Upper lobe of left lung (tissue), 6 donors: Measurements from ENCODE around the gene GALNT14. TPM values are rescaled to one million over a fixed set of nuclear protein-coding genes. Genes with fewer than 3 reads are reported as not detected.
A peak's percentile ranks its signal among the peaks of the same experiment; 100 is the strongest.

ENCODE experiments used
- ATAC-seq, 2 donors: fragments of 200-7000 bp; cut with Tn5 transposase; one replicate each; pipeline ENCODE4 v1.9.1; 2022; ENCODE audit warnings: mild to moderate bottlenecking in 2 of 2, moderate library complexity in 2 of 2; ENCODE audit not compliant: low FRiP score in 2 of 2
- DNase-seq, 2 donors: peaks; one replicate each; pipeline ENCODE4 v3.0.0-alpha.2; 2019 to 2020
- H3K27ac ChIP-seq, 4 donors: fragments of 200-600 bp; sonication (generic); one replicate each; pipeline ENCODE4 v1.5.1; 2016 to 2019
- H3K27me3 ChIP-seq, 4 donors: fragments of 200-600 bp; sonication (generic); one replicate each; pipeline ENCODE4 v1.5.1; 2017 to 2019
- H3K36me3 ChIP-seq, 4 donors: fragments of 200-600 bp; sonication (generic); one replicate each; pipeline ENCODE4 v1.5.1; 2016 to 2019
- H3K4me1 ChIP-seq, 4 donors: fragments of 200-600 bp; sonication (generic); one replicate each; pipeline ENCODE4 v1.5.1; 2018 to 2019
- H3K4me3 ChIP-seq, 4 donors: fragments of 200-600 bp; sonication (generic); one replicate each; pipeline ENCODE4 v1.5.1; 2017 to 2019; ENCODE audit warnings: mild to moderate bottlenecking in 2 of 4, moderate library complexity in 1 of 4
- H3K9me3 ChIP-seq, 4 donors: fragments of 200-600 bp; sonication (generic); one replicate each; pipeline ENCODE4 v1.5.1; 2018 to 2019
- EP300 ChIP-seq, 4 donors: sonication (generic); formaldehyde crosslinking; IDR thresholded peaks; one replicate each; pipeline ENCODE4 v1.5.1; 2017; ENCODE audit warnings: antibody characterized with exemption in 4 of 4, control low read depth in 2 of 4
- POLR2A ChIP-seq, 4 donors: fragments of 450-650 bp; IDR thresholded peaks; one replicate each; pipeline ENCODE4 v1.5.1; 2016 to 2017; ENCODE audit warnings: antibody characterized with exemption in 4 of 4, mild to moderate bottlenecking in 2 of 4
- POLR2AphosphoS5 ChIP-seq, 2 donors: sonication (generic); formaldehyde crosslinking; IDR thresholded peaks; one replicate each; pipeline ENCODE4 v1.5.1; 2017; ENCODE audit warnings: antibody characterized with exemption in 2 of 2
- WGBS, 2 donors: methylation state at CpG; one replicate each; pipeline ENCODE4 v1.1.5; 2017 to 2018; 5-methylcytosine and 5-hydroxymethylcytosine counted together
- total RNA-seq, 6 donors: library from RNA; depleted of rRNA in 4 of 6; stranded (reverse); fragments of >200 nt in 4 of 6; gene quantifications; one replicate each; pipeline versions ENCODE4 v1.1.0 to v1.2.1, GENCODE V29; 2016 to 2021
- TF ChIP-seq, protein P1 (sequence below), 6 experiments: fragments of 450-650 bp in 4 of 6; fragments of 200-600 bp in 2 of 6; sonication (generic) in 2 of 6; IDR thresholded peaks; one replicate each; pipeline ENCODE4 v1.5.1; 2016 to 2019; ENCODE audit warnings: antibody characterized with exemption in 6 of 6
- donor health status: DM: no; HTN: no; CAD: no; lungs with moderate emphysema.
- donor health status: DM: no; HTN: yes; CAD: no; lungs with severe emphysema.

Gene GALNT14
- total RNA-seq, 6 donors from 2014 or later, result 0.98 to 2.6 (median 1.4) TPM; not detected in 1

DNA sequence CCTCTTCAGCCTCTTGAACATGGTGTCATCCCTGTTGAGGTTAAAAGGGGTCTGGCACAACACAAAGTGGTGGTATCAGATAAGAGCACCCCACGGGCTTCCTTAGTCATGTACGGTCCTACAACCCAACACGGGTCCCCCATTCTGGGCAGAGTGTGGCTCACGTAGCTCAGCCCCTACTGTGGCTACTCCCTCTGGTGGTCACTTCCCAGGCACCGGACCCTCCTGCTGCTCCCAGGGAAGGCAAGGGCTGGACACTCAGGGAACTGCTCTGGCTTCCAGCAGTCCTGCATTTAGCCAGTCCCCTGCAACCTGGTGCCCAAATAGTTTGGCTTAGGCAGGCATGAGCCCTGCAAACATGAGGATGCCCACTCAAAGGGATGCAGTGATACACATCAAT is 58.6 kb downstream of the GALNT14 start:
- H3K4me3 ChIP-seq, result no peak overlapping the region
- no peak overlapping the region for H3K27ac ChIP-seq
- no peaks in the 10 kb centered on the region for H3K27me3 ChIP-seq
- DNase-seq, result no peak
- TF ChIP-seq POLR2A (IDR thresholded peaks at IDR 0.05), result no peak
- TF ChIP-seq POLR2AphosphoS5 (IDR thresholded peaks at IDR 0.05), result no peak
- TF ChIP-seq EP300 (IDR thresholded peaks at IDR 0.05), result no peak
- TF ChIP-seq, protein P1, sequence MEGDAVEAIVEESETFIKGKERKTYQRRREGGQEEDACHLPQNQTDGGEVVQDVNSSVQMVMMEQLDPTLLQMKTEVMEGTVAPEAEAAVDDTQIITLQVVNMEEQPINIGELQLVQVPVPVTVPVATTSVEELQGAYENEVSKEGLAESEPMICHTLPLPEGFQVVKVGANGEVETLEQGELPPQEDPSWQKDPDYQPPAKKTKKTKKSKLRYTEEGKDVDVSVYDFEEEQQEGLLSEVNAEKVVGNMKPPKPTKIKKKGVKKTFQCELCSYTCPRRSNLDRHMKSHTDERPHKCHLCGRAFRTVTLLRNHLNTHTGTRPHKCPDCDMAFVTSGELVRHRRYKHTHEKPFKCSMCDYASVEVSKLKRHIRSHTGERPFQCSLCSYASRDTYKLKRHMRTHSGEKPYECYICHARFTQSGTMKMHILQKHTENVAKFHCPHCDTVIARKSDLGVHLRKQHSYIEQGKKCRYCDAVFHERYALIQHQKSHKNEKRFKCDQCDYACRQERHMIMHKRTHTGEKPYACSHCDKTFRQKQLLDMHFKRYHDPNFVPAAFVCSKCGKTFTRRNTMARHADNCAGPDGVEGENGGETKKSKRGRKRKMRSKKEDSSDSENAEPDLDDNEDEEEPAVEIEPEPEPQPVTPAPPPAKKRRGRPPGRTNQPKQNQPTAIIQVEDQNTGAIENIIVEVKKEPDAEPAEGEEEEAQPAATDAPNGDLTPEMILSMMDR (IDR thresholded peaks at IDR 0.05), result no peak
- no peaks in the 10 kb centered on the region for H3K4me1 ChIP-seq
- no peak for ATAC-seq
- H3K36me3 ChIP-seq, result no peaks in the 10 kb centered on the region
- 50 to 86% methylated on average over 1 to 5 of the region's 5 CpGs for WGBS, 2 donors
- no peaks in the 10 kb centered on the region for H3K9me3 ChIP-seq

DNA sequence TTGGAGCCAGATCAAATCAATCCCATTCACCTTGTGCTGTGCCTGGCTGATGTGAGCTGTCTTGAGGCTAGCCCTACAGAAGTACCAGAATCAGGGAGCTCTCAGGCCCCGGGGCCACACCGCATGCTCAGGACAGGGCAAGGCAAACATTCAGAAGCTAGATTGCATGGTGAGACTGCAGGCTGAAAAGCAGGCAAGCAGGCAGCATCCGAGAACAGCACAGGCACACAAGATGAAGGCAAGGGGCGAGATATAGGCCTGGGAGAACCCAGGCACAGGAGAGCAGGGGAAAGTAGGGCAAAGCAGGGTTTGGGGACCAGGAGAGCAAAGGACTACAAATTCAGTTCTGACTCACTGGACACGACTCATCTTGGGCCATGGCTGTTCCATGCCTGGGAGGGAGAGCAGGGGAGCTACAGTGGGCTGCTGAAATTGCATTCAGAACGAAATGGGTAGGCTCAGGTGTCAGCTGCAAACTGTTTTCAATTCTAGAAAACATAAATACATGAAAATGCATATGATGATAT is 59.6 kb downstream of the GALNT14 start:
- Histone ChIP-seq H3K27me3 (no peaks in the 10 kb centered on the region), H3K4me1 (no peaks in the 10 kb centered on the region), H3K9me3 (no peaks in the 10 kb centered on the region), H3K36me3 (no peaks in the 10 kb centered on the region), H3K27ac (no peak overlapping the region), H3K4me3 (no peak overlapping the region)
- peak in 1 of 2 donors; percentile 35 for ATAC-seq
- 78 to 81% methylated on average over 6 of the region's 6 CpGs for WGBS, 2 donors
- DNase-seq, result no peak
- TF ChIP-seq EP300 (IDR thresholded peaks at IDR 0.05) (no peak), POLR2AphosphoS5 (IDR thresholded peaks at IDR 0.05) (no peak), POLR2A (IDR thresholded peaks at IDR 0.05) (no peak)
- TF ChIP-seq, protein P1 (IDR thresholded peaks at IDR 0.05), result no peak

DNA sequence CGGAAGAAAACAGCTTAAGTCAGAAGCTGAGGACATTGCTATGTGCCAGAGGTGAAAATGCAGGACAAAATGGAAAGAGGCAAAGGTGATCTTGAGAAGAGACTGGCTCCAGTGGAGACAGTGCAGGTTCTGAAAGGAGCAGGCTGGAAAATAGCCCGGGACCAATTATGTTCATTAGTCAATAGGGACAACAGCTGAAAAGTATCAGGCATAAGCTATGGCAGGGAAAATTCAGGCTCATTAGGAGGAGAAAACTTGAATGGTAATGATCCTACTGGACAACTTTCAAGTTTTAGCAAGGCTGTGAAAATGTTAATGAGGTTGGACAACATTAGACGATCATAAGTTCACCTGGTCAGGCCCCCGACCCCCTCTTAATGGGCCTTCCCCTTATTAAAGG is 60.2 kb downstream of the GALNT14 start:
- no peak for TF ChIP-seq EP300 (IDR thresholded peaks at IDR 0.05)
- TF ChIP-seq, protein P1 (IDR thresholded peaks at IDR 0.05), result no peak
- no peak for TF ChIP-seq POLR2A (IDR thresholded peaks at IDR 0.05)
- TF ChIP-seq POLR2AphosphoS5 (IDR thresholded peaks at IDR 0.05), result no peak
- no peak for DNase-seq
- Histone ChIP-seq H3K36me3 (no peaks in the 10 kb centered on the region), H3K27me3 (no peaks in the 10 kb centered on the region), H3K4me3 (no peak overlapping the region), H3K4me1 (no peaks in the 10 kb centered on the region), H3K9me3 (no peaks in the 10 kb centered on the region), H3K27ac (no peak overlapping the region)
- ATAC-seq, result no peak
- 67 to 74% methylated on average over 4 of the region's 4 CpGs for WGBS, 2 donors

DNA sequence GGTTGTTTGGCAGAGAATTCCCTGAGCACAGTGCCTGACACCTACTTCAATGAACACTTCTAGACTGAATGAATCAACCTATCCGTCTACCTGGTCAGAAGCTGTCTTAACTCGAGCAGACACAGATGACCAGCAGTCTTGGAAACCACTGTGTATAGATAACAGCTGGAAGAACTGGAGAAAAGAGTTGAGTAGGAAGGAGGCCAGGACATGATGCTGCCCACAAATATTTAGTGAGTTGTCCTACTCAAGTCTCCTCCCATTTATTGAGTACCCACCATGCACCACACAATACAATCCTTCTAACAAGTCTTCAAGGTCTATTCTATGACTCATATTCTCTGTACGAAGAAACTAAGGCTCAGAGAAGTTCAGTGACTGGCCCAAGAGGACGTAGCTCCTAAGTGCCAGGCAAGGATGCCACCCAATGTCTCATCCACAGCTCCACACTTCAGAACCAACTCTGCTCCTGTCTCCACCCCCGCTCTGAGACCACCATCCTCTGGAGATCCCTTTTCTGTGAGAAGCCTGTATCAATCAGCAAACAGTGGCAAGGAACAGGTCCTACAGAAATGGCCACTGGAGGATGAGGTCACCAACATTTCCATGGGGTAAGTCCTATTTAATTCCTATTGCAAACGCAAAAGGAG is 62.2 kb downstream of the GALNT14 start:
- DNase-seq, result no peak
- no peaks in the 10 kb centered on the region for H3K27me3 ChIP-seq
- H3K4me3 ChIP-seq, result no peak overlapping the region
- H3K9me3 ChIP-seq, result no peaks in the 10 kb centered on the region
- no peaks in the 10 kb centered on the region for H3K36me3 ChIP-seq
- WGBS, 2 donors, result 85 to 91% methylated on average over 6 of the region's 6 CpGs
- TF ChIP-seq EP300 (IDR thresholded peaks at IDR 0.05) (no peak), POLR2A (IDR thresholded peaks at IDR 0.05) (no peak), POLR2AphosphoS5 (IDR thresholded peaks at IDR 0.05) (no peak)
- TF ChIP-seq, protein P1 (IDR thresholded peaks at IDR 0.05), result no peak
- no peaks in the 10 kb centered on the region for H3K4me1 ChIP-seq
- ATAC-seq, result no peak
- no peak overlapping the region for H3K27ac ChIP-seq

DNA sequence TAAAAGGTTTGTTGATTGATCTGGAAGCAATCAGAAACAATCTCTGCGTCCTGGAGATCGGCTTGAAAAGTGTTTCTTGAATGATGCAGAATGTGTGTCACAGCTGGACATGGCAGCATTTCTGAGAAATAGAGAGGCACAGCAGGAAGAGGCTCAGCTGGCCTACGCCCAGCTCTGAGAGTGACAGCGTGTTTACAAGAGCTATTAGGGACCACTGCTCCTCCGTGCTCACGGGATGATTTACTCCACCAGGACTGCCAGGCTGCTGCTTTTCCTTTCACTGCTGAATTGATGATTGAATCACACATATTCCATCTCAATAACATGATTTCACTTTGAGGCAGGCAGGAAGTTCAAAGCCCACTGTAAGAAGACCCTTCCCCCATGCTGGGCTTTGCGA is 62.8 kb downstream of the GALNT14 start:
- Histone ChIP-seq H3K36me3 (no peaks in the 10 kb centered on the region), H3K4me3 (no peak overlapping the region), H3K27ac (no peak overlapping the region), H3K9me3 (no peaks in the 10 kb centered on the region), H3K4me1 (no peaks in the 10 kb centered on the region), H3K27me3 (no peaks in the 10 kb centered on the region)
- DNase-seq (no peak), ATAC-seq (no peak)
- WGBS, 2 donors, result 55 to 58% methylated on average over 7 of the region's 7 CpGs
- no peak for TF ChIP-seq POLR2AphosphoS5 (IDR thresholded peaks at IDR 0.05)
- TF ChIP-seq, protein P1 (IDR thresholded peaks at IDR 0.05), result no peak
- TF ChIP-seq POLR2A (IDR thresholded peaks at IDR 0.05), result no peak
- no peak for TF ChIP-seq EP300 (IDR thresholded peaks at IDR 0.05)
